Activated CD4-positive, alpha-beta T cell treated with anti-CD3 and anti-CD28 coated beads, Interleukin-2, amount 10 ng/mL, durations not matched to agents 24 days and 14 days (primary cell): ENCODE results near the gene PXT1. TPM values are rescaled to one million over a fixed set of nuclear protein-coding genes. Genes with fewer than 3 reads are reported as not detected.

Source experiments
- DNase-seq: peaks from one replicate; pipeline ENCODE4 v3.0.0; 2022
- H3K27ac Mint-ChIP-seq: one replicate; pipeline ENCODE4 v1.8.0; 2022; ENCODE audit warnings: mild to moderate bottlenecking, mixed read lengths
- H3K27me3 Mint-ChIP-seq: one replicate; pipeline ENCODE4 v1.8.0; 2022; ENCODE audit warnings: mixed read lengths
- H3K36me3 Mint-ChIP-seq: one replicate; pipeline ENCODE4 v1.8.0; 2022; ENCODE audit warnings: low read depth, mild to moderate bottlenecking, mixed read lengths
- H3K4me1 Mint-ChIP-seq: one replicate; pipeline ENCODE4 v1.8.0; 2021; ENCODE audit warnings: mixed read lengths
- H3K4me3 Mint-ChIP-seq: one replicate; pipeline ENCODE4 v1.8.0; 2022; ENCODE audit warnings: mild to moderate bottlenecking, moderate library complexity, mixed read lengths
- H3K9me3 Mint-ChIP-seq: one replicate; pipeline ENCODE4 v1.8.0; 2021; ENCODE audit warnings: mixed read lengths
- intact Hi-C: fragments of 100-400 bp; cut with micrococcal nuclease; formaldehyde crosslinking; loops from one replicate; pipeline ENCODE4 v1.15.1; 2023
- total RNA-seq: library from RNA; stranded (reverse); gene quantifications from 2 replicates; pipeline ENCODE4 v1.2.3, GENCODE V29; 2022

Gene PXT1
- total RNA-seq, 1 donor from 2014 or later: 0.30 TPM

DNA sequence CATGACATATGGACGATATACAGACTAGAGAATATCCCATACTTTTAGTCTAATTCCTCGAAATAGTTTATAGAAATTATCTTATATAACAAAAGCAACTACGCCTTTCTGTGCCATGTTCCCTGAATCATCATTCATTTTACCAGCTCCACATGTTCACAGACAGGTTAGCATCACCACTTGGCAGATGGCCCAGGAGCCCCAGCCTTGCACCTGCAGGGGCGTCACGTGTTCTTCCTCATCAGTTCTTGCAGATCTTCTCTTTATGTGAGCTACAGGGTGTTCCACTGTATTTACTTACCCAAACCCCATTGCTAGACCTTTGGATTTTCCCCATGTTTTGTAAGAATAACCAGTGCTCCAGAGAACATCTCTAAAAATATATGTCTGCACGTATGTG is 93.4 kb downstream of the PXT1 start:
- Mint-ChIP-seq H3K4me3 (no peak overlapping the region), H3K9me3 (peaks cover 4% of the 10 kb centered on the region), H3K36me3 (no peaks in the 10 kb centered on the region), H3K27ac (no peak overlapping the region), H3K4me1 (peaks cover 3% of the 10 kb centered on the region), H3K27me3 (peaks cover 39% of the 10 kb centered on the region)
- no peak for DNase-seq
- intact Hi-C loops: no loop called here

DNA sequence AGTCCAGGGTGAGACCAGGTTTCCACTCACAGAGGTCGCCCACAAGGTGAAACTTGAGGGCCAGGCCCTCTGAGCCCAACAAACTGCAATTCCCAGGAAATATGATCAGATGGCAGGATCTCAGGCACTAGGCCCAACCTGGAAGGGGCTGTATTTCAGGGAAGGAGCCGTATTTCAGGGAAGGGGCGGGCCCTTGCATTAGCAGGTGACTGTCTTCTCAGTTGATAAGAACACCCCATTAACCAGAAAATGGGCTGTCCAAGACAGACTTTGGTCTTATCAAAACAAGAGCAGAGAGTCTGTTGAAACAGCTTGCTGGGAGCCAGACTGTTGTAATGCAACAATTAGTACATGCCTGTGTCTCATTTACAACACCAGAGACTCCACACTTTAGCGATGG is 95.0 kb downstream of the PXT1 start:
- no peak overlapping the region for H3K4me3 Mint-ChIP-seq
- intact Hi-C loops: no loop called here
- no peaks in the 10 kb centered on the region for H3K4me1 Mint-ChIP-seq
- peaks cover 31% of the 10 kb centered on the region for H3K27me3 Mint-ChIP-seq
- no peaks in the 10 kb centered on the region for H3K36me3 Mint-ChIP-seq
- no peak overlapping the region for H3K27ac Mint-ChIP-seq
- no peak for DNase-seq
- H3K9me3 Mint-ChIP-seq: no peaks in the 10 kb centered on the region

DNA sequence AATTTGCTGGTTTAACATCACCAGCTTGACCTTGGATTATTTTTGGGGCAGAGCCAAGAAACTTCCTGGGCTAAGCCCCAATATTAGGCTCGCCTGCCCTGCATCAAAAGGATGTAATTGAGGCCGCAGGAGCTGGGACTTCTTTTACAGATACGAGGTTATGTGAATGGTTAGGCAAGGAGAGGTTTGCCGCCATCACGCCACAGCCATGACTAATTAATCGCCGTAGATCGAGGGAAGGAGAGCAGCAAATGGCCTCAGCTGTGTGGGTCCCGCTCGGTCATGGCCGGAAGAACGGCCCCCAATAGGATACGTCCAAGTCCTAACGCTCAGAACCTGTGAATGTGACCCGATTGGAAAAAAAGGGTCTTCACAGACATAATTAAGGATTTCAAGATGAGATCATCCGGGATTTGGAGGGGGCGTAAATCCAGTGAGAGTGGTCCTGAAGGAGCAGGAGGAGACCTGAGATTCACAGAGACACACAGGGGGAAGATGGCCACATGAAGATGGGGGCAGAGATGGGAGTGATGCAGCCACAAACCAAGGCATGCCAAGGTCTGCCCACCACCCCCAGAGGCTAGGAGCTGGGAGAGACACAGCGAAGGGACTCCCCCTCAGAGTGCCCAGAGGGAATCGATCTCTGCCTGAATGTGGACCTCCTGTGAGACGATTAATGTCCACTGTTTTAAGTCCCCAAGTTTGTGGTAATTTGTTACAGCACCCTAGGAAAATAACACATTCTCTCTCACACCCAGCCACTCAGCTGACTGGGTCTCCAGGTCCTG is 96.0 kb downstream of the PXT1 start:
- H3K4me3 Mint-ChIP-seq: no peak overlapping the region
- no peaks in the 10 kb centered on the region for H3K36me3 Mint-ChIP-seq
- H3K27ac Mint-ChIP-seq: no peak overlapping the region
- no peak for DNase-seq
- peaks cover 34% of the 10 kb centered on the region for H3K27me3 Mint-ChIP-seq
- H3K9me3 Mint-ChIP-seq: no peaks in the 10 kb centered on the region
- H3K4me1 Mint-ChIP-seq: no peaks in the 10 kb centered on the region
- intact Hi-C loops: no loop called here

DNA sequence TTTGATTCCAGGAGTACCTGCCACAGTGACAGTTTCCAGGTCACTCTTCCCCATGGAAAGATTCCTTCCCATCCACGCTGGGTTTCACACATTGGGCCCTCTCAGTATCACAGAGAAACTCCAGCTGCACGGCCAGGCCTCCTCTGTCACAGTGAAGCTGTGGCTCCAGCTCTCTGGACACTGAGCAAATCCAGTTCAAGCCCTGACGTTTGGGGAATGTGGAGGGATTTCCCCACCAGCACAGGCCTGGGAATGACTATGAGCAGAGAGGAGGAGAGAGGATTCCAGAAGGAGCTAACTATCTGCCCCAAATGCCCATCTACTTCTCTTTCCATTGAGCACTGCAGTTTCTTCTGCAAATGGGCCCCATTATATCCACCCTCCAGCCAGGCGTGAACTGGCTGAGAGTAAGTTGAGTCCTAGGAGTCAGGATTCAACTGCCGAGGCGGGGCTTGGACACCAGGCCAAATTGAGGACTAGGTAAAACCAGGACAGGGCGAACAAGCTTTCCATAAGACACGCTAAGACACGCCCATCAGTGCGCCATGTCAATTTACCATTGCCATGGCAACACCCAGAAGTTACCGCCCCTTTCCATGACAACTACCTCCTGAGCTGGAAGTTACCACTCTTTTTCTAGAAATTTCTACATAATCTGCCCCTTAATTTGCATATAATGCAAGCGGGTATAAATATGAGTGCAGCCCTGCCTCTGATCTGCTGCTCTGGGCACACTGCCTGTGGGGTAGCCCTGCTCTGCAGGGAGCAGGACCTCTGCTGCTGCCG is 96.8 kb downstream of the PXT1 start:
- peaks cover under 1% of the 10 kb centered on the region for H3K4me1 Mint-ChIP-seq
- H3K4me3 Mint-ChIP-seq: no peak overlapping the region
- H3K27ac Mint-ChIP-seq: no peak overlapping the region
- H3K36me3 Mint-ChIP-seq: no peaks in the 10 kb centered on the region
- H3K9me3 Mint-ChIP-seq: no peaks in the 10 kb centered on the region
- H3K27me3 Mint-ChIP-seq: peaks cover 33% of the 10 kb centered on the region
- intact Hi-C loops: no loop called here
- no peak for DNase-seq

DNA sequence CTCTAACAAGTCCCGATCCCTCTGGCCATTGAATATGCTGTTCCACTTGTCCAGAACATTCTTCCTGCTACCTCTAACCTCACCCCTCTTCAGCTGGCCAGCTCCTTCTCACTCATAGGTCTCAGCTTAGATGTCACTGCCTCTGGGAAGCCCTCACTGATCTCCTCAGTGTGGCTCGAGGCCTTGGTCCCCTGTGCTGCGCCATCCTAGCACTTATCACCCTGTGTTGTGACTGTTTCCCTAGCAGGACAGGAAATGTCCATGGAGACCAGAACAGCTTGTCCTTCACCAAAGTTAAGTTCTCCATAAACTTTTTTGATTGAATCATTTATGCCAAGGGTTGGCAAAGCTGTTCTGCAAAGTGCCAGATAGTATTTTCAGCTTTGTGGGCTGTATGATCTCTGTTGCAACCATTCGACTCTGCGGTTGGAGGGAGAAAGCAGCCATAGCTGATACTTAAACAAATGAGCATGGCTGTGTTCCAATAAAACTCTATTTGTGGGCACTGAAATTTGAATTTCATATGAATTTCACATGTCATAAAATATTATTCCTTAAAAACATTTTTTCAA is 99.5 kb downstream of the PXT1 start:
- intact Hi-C loops: no loop called here
- H3K36me3 Mint-ChIP-seq: no peaks in the 10 kb centered on the region
- H3K9me3 Mint-ChIP-seq: no peaks in the 10 kb centered on the region

DNA sequence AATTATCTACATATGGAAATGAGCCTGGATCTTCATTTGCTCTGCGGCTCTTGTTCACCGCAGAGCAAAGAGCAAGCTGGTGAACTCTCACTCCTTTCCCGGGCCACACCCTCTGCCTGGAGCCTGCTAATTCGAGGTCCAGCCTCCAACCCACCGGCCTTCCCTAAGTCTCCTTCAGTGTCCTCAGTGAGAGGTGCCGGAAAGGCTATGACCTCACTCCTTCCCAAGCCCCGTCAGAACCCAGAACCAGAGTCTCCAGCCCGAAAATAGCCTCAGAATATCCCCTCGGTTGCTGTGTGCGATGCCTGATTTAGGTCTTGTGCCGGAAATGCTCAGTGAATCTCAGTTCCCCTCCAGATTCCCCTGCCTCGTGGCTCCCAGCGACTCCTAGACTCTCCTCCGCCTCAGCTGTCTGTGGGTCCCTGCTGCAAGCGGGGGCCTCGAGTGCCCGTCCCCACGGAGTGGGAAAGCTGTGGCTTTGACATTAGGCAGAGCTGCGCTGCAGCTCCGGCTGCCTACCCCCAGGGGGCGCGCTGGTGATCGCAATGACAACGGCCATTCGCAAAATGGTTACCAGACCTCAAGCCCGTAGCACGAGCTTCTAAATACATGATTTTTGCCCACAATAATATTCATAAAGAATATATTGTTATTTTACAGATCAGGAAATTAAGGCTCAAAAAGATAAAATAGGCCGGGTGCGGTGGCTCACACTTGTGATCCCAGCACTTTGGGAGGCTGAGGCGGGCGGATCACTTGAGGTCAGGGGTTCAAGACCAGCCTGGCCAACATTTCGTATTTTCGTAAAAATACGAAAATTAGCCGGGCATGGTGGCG is 101.8 kb downstream of the PXT1 start:
- DNase-seq: peak; percentile 92
- Mint-ChIP-seq H3K27me3 (peaks cover 35% of the 10 kb centered on the region), H3K27ac (no peak overlapping the region), H3K36me3 (no peaks in the 10 kb centered on the region), H3K9me3 (no peaks in the 10 kb centered on the region), H3K4me3 (peak overlapping the region; percentile 23), H3K4me1 (peaks cover 14% of the 10 kb centered on the region)
- intact Hi-C loops: loop anchor here (1.0 kb wide), 1 partner anchor 19 kb away; no protein-coding TSS in a partner anchor

More for the DNA sequence above, 99.5 kb downstream of the PXT1 start:
- Mint-ChIP-seq H3K4me3 (no peak overlapping the region), H3K4me1 (peaks cover 9% of the 10 kb centered on the region), H3K27ac (no peak overlapping the region), H3K27me3 (peaks cover 35% of the 10 kb centered on the region)
- no peak for DNase-seq

Other genes with a start within 250 kb of the PXT1 start
- 20.7 and 24.5 TPM in 2 replicates for gene BRPF3, start 246.1 kb downstream of the PXT1 start, total RNA-seq
- not detected in 2 replicates for gene PNPLA1, start 172.8 kb downstream of the PXT1 start, total RNA-seq
- gene BNIP5, start 106.0 kb downstream of the PXT1 start, total RNA-seq: not detected in 2 replicates
- 0.54 and 0.57 TPM in 2 replicates for gene ETV7, start 55.2 kb downstream of the PXT1 start, total RNA-seq
- gene KCTD20, start 146 bp upstream of the PXT1 start, total RNA-seq: 62.2 and 62.4 TPM in 2 replicates
- gene STK38, start 104.6 kb upstream of the PXT1 start, total RNA-seq: 20.7 and 21.5 TPM in 2 replicates
- 532 and 572 TPM in 2 replicates for gene SRSF3, start 151.5 kb upstream of the PXT1 start, total RNA-seq
- 77.8 and 82.7 TPM in 2 replicates for gene CDKN1A, start 235.9 kb upstream of the PXT1 start, total RNA-seq